ENCODE measurements around the gene IFIT1B.

DNA sequence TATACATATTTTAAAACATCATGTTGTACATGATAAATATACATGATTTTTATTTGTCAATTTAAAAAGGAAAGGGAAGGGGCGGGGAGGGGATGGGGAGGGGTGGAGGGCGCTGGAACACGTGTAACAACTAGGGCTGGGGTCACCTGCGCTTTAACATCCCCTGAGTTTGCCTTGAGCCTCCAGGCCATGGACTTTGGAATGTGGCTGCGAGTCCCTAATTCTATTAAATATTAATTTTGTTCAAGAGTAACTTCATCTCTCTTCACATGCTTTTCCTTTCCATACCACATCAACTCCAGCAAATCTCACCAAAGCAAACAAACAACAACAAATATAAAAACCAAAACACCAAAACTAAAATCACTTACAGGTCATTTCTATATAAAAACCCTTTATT lies 47.1 kb downstream of the IFIT1B start:
- TF ChIP-seq CTCF (IDR thresholded peaks at IDR 0.05): no peak
- TF ChIP-seq POLR2AphosphoS5 (IDR thresholded peaks at IDR 0.05; ENCODE audit: insufficient read depth in 1 of 2, low read depth in 1 of 2): no peak

Measured in vagina (tissue), 2 donors.